ENCODE measurements around the gene SLC25A22. TPM values are rescaled to one million over a fixed set of nuclear protein-coding genes. Genes with fewer than 3 reads are reported as not detected.

The SLC25A22 gene
- polyA plus RNA-seq, 2 of the 4 experiments (the other 2 are of a cell fraction) = 13.5 to 18.7 TPM

DNA sequence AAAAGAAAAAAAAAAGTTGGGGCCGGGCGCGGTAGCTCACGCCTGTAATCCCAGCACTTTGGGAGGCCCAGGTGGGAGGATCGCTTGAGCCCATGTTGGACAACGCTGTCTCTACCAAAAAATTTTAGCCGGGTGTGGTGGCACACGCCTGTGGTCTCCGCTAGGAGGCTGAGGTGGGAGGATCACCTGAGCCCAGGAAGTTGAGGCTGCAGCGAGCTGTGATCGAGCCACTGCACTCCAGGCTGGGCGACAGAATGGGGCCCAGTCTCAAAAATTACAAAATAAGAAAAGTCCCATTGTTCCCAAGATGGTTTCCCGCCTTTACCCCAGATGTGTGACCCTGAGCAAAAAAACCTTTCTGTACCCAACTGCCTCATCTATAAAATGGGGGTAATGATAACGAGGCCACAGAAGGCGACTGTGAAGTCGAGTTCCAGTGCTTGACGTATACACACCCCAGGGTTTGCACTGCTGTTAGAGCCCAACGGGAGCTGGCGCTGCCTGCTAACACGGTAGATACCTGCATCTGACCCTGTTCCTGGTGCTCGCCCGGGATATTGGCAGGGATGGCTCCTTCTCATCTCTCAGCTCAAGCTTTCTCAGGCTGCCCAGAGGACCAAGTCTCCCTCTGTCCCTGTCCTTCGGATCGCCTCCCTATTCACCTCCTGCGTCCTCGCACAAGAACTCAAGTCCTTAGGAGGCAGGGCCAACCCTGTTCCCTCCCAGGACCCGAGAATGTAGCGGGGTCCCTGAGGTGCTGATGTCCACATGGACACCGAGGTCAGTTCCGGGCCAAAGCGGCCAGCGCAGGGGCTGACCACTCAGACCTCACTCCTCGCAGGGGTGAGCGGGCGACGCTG is 10.6 kb upstream of the SLC25A22 start:
- no peaks in the 10 kb centered on the region for H3K9me3 ChIP-seq
- no peak for FAIRE-seq
- 41% methylated on average over 31 of the region's 36 CpGs for WGBS (ENCODE audit: missing lambda C conversion rate)
- peak overlapping the region; percentile 94 for H3K4me3 ChIP-seq
- ChIA-PET CTCF (interaction anchor here (0.6 to 2.0 kb wide), 3 partner anchors 9 to 69 kb away, joined by 3 to 10 read pairs (median 4); no protein-coding TSS in a partner anchor), POLR2A (interaction anchor here (1.0 to 2.0 kb wide), 8 partner anchors 11 to 233 kb away, joined by 3 to 35 read pairs (median 6); partner anchors contain the start of genes CD151, CEND1, CHID1 and PHRF1)
- H3K27ac ChIP-seq = peak overlapping the region; percentile 95 to 97
- peak in 1 of 2 experiments; percentile 83 for DNase-seq (ENCODE audit: low read depth in 1 of 2, low spot score in 1 of 2)
- TF ChIP-seq KDM5A (IDR thresholded peaks at IDR 0.05) (no peak), RFX5 (IDR thresholded peaks at IDR 0.05) (no peak), CHD2 (IDR thresholded peaks at IDR 0.05; ENCODE audit: low read length, partially characterized antibody) (no peak), RARB (CRISPR knock-in tag; IDR thresholded peaks at IDR 0.05) (no peak), E2F6 (IDR thresholded peaks at IDR 0.05; ENCODE audit: borderline replicate concordance, low read depth) (0 out of 2 replicates have a peak, but pooled peaks have one; percentile 18), FOXS1 (CRISPR knock-in tag; IDR thresholded peaks at IDR 0.05) (no peak), ZSCAN20 (CRISPR knock-in tag; IDR thresholded peaks at IDR 0.05) (no peak)
- TF ChIP-seq, protein P1, sequence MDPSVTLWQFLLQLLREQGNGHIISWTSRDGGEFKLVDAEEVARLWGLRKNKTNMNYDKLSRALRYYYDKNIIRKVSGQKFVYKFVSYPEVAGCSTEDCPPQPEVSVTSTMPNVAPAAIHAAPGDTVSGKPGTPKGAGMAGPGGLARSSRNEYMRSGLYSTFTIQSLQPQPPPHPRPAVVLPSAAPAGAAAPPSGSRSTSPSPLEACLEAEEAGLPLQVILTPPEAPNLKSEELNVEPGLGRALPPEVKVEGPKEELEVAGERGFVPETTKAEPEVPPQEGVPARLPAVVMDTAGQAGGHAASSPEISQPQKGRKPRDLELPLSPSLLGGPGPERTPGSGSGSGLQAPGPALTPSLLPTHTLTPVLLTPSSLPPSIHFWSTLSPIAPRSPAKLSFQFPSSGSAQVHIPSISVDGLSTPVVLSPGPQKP (IDR thresholded peaks at IDR 0.05; ENCODE audit: low read depth, low read length) = no peak
- ATAC-seq = peak in 1 of 2 experiments; percentile 81; a peak in 4 of 6 replicates
- peaks cover 46% of the 10 kb centered on the region for H3K4me1 ChIP-seq
- peak overlapping the region; percentile 83 for H3K4me2 ChIP-seq

DNA sequence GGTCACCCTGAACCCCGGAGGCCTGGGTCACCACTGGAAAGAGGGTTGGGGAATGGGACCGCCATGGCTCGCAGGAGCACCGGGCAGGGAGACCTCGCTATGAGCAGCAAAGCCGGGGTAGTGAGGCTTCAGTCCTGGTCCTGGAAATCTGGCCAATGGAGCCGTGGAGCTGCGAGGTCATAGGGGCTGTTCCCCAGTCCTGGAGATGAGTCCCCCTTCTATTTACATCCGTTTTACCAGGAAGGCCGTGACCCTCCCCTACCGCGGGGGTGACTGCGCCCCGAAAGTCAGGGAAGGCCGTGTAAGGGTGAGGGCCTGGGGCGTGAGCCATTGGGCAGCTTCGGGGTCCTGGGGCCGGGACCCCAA is 6.5 kb upstream of the SLC25A22 start:
- CTCF ChIA-PET = interaction anchor here (1.0 to 1.2 kb wide), 2 partner anchors 9 to 15 kb away, joined by 3 to 4 read pairs; no protein-coding TSS in a partner anchor
- FAIRE-seq (no peak), DNase-seq (ENCODE audit: low read depth in 1 of 2, low spot score in 1 of 2) (no peak), ATAC-seq (no peak)
- H3K4me1 ChIP-seq = peaks cover 22% of the 10 kb centered on the region
- H3K9me3 ChIP-seq = no peaks in the 10 kb centered on the region
- POLR2A ChIA-PET = interaction anchor here (2.0 kb wide), 1 partner anchor 15 kb away, joined by 9 read pairs; no protein-coding TSS in a partner anchor
- H3K27ac ChIP-seq = peak overlapping the region; percentile 76 to 90
- 29% methylated on average over 18 of the region's 18 CpGs for WGBS (ENCODE audit: missing lambda C conversion rate)
- peak overlapping the region; percentile 93 for H3K4me2 ChIP-seq
- H3K4me3 ChIP-seq = peak overlapping the region; percentile 60
- no peak for TF ChIP-seq HOXB13 (CRISPR knock-in tag; IDR thresholded peaks at IDR 0.05; ENCODE audit: low read depth)
- no peak for TF ChIP-seq POLR2AphosphoS2 (conservative IDR thresholded peaks at IDR 0.05; ENCODE audit: low read length)
- TF ChIP-seq HOXA7 (CRISPR knock-in tag; IDR thresholded peaks at IDR 0.05) = no peak
- TF ChIP-seq RCOR1 (IDR thresholded peaks at IDR 0.05; ENCODE audit: low read depth, low read length) = no peak
- TF ChIP-seq, protein P2, sequence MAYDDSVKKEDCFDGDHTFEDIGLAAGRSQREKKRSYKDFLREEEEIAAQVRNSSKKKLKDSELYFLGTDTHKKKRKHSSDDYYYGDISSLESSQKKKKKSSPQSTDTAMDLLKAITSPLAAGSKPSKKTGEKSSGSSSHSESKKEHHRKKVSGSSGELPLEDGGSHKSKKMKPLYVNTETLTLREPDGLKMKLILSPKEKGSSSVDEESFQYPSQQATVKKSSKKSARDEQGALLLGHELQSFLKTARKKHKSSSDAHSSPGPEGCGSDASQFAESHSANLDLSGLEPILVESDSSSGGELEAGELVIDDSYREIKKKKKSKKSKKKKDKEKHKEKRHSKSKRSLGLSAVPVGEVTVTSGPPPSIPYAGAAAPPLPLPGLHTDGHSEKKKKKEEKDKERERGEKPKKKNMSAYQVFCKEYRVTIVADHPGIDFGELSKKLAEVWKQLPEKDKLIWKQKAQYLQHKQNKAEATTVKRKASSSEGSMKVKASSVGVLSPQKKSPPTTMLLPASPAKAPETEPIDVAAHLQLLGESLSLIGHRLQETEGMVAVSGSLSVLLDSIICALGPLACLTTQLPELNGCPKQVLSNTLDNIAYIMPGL (CRISPR knock-in tag; IDR thresholded peaks at IDR 0.05; ENCODE audit: borderline replicate concordance) = no peak
- no peak for TF ChIP-seq RNF2 (IDR thresholded peaks at IDR 0.05; ENCODE audit: borderline replicate concordance, low read depth)
- TF ChIP-seq NFE2L2 (conservative IDR thresholded peaks at IDR 0.05; ENCODE audit: low read length) = no peak
- no peak for TF ChIP-seq FOSB (CRISPR knock-in tag; IDR thresholded peaks at IDR 0.05)
- no peak for TF ChIP-seq USF2 (IDR thresholded peaks at IDR 0.05)
- no peak for TF ChIP-seq KDM1A (IDR thresholded peaks at IDR 0.05; ENCODE audit: low read depth)
- no peak for TF ChIP-seq EP300 (IDR thresholded peaks at IDR 0.05)
- TF ChIP-seq POLR2A (IDR thresholded peaks at IDR 0.05; ENCODE audit: low read length) = no peak
- no peak for TF ChIP-seq ZC3H11A (IDR thresholded peaks at IDR 0.05)
- TF ChIP-seq, protein P3, sequence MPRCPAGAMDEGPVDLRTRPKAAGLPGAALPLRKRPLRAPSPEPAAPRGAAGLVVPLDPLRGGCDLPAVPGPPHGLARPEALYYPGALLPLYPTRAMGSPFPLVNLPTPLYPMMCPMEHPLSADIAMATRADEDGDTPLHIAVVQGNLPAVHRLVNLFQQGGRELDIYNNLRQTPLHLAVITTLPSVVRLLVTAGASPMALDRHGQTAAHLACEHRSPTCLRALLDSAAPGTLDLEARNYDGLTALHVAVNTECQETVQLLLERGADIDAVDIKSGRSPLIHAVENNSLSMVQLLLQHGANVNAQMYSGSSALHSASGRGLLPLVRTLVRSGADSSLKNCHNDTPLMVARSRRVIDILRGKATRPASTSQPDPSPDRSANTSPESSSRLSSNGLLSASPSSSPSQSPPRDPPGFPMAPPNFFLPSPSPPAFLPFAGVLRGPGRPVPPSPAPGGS (IDR thresholded peaks at IDR 0.05) = no peak
- no peak for TF ChIP-seq E2F6 (IDR thresholded peaks at IDR 0.05; ENCODE audit: borderline replicate concordance, low read depth)
- TF ChIP-seq KDM5A (IDR thresholded peaks at IDR 0.05) = no peak
- TF ChIP-seq EHF (CRISPR knock-in tag; IDR thresholded peaks at IDR 0.05) = no peak

Data from A549 (cell line).